Aorta (tissue), 5 donors: ENCODE data around the gene IL4R. TPM values are rescaled to one million over a fixed set of nuclear protein-coding genes. Genes with fewer than 3 reads are reported as not detected.
A peak's percentile ranks its signal among the peaks of the same experiment; 100 is the strongest.

Experiments
- ATAC-seq: fragments of 200-7000 bp; cut with Tn5 transposase; one replicate; pipeline ENCODE4 v1.9.1; 2022; ENCODE audit warnings: moderate library complexity; ENCODE audit not compliant: low FRiP score
- DNase-seq, 2 donors: peaks; one replicate each; pipeline ENCODE4 v3.0.0-alpha.2; 2020
- H3K27ac ChIP-seq, 2 donors: one replicate each; pipeline ENCODE4 v1.5.1; 2013; ENCODE audit warnings: low read length in 2 of 2, mild to moderate bottlenecking in 2 of 2, moderate library complexity in 2 of 2, control low read depth in 1 of 2, inconsistent platforms in 1 of 2, low read depth in 1 of 2
- H3K27me3 ChIP-seq, 2 donors: one replicate each; pipeline ENCODE4 v1.6.1; 2013; ENCODE audit warnings: control low read depth in 1 of 2, low read length in 1 of 2, mild to moderate bottlenecking in 1 of 2, moderate library complexity in 1 of 2; ENCODE audit not compliant: insufficient read depth in 2 of 2, control insufficient read depth in 1 of 2
- H3K36me3 ChIP-seq, 2 donors: one replicate each; pipeline ENCODE4 v1.6.1; 2013; ENCODE audit warnings: control low read depth in 1 of 2, low read length in 1 of 2, mild to moderate bottlenecking in 1 of 2; ENCODE audit not compliant: insufficient read depth in 2 of 2, control insufficient read depth in 1 of 2
- H3K4me1 ChIP-seq, 2 donors: one replicate each; pipeline ENCODE4 v1.6.1; 2013; ENCODE audit warnings: low read length in 2 of 2, control low read depth in 1 of 2, mild to moderate bottlenecking in 1 of 2, moderate library complexity in 1 of 2; ENCODE audit not compliant: insufficient read depth in 2 of 2, control insufficient read depth in 1 of 2
- H3K4me3 ChIP-seq, 2 donors: one replicate each; pipeline ENCODE4 v1.5.1; 2013; ENCODE audit warnings: low read length in 2 of 2, control low read depth in 1 of 2, mild to moderate bottlenecking in 1 of 2
- H3K9me3 ChIP-seq: one replicate; pipeline ENCODE4 v1.6.1; 2013; ENCODE audit warnings: mild to moderate bottlenecking, low read length; ENCODE audit not compliant: control insufficient read depth
- WGBS, 2 donors: extraction: QIAGEN DNeasy Blood & Tissue Kit; methylation state at CpG; one replicate each; pipeline ENCODE4 v1.1.7; 2013; 5-methylcytosine and 5-hydroxymethylcytosine counted together
- intact Hi-C, 2 donors: fragments of 100-400 bp; cut with DNase I; formaldehyde crosslinking; loops; one replicate each; pipeline versions ENCODE4 v1.14.2 to v1.15.0; 2022
- polyA plus RNA-seq, 2 donors: library from polyadenylated mRNA; stranded (reverse); fragments of 200-250 nt; gene quantifications; one replicate each; pipeline ENCODE4 v1.2.3, GENCODE V29; 2013
- total RNA-seq, 2 donors: library from RNA; stranded (reverse); fragmentation: NEBNext Ultra II Directional; extraction: Animal tissue kit (Norgen Biotek cat#: 25700); gene quantifications; one replicate each; pipeline ENCODE4 v1.2.1, GENCODE V29; 2021
- donor health status: healthy with polysubstance abuse.
- donor health status: Bipolar disorder and iron deficiency.
- donor health status: DM: no; HTN: no; CAD: no.
- donor health status: DM: no; HTN: no; CAD: no.
- donor health status: DM: yes; HTN: yes; CAD: no.

IL4R gene
- total and polyA plus RNA-seq, 4 donors, result 7.5 to 138 (median 71.2) TPM

DNA sequence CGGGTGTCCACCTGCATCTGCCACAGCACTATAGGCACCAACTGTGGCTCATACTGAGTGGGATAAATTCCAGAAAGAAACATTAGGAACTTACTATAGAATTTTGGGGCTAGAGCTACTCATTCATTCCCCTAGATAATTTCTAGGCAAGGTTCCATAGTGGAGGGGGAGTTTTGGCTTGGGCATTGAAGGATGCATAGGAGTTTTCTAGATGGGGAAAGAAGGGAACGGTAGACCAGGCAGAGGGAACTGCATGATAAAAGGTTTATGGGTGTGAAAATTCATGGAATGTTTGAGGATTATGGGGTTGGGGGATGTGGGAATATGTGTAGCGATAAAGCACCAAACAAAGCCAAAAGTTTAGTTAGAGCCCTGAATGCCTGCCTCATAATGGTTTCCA lies 35.5 kb downstream of the IL4R start:
- intact Hi-C loops, result no loop called here
- Histone ChIP-seq H3K9me3 (no peaks in the 10 kb centered on the region), H3K27ac (no peak overlapping the region), H3K4me3 (no peak overlapping the region), H3K36me3 (peaks cover 0 to 10% of the 10 kb centered on the region in 2 donors), H3K27me3 (no peaks in the 10 kb centered on the region), H3K4me1 (no peaks in the 10 kb centered on the region)
- no peak for ATAC-seq
- 96 to 97% methylated on average over 3 of the region's 3 CpGs for WGBS, 2 donors
- no peak for DNase-seq

DNA sequence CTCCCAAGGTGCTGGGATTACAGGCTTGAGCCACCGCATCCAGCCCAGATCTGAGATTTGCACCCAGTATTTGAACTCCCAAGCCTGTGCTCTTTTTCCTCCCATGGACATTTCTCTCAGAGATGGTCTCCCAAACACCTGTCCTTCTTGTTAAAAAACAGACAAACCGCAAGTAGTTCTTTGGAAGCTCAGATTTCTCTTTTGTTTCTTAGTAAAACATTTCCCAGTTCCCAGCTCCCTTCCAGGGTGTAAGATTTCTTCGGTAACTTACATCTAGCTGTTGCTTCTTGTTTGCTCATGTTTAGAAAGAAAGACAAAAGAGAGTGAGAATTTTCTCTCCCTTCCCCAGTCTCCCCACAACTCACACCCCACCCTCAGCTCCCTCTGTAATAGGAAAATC lies 36.2 kb downstream of the IL4R start:
- Histone ChIP-seq H3K4me3 (no peak overlapping the region), H3K27ac (no peak overlapping the region), H3K36me3 (peaks cover 0 to 15% of the 10 kb centered on the region in 2 donors), H3K27me3 (no peaks in the 10 kb centered on the region), H3K9me3 (no peaks in the 10 kb centered on the region), H3K4me1 (no peaks in the 10 kb centered on the region)
- 72 to 77% methylated on average over 3 of the region's 3 CpGs for WGBS, 2 donors
- intact Hi-C loops, result no loop called here
- no peak for ATAC-seq
- DNase-seq, result no peak

DNA sequence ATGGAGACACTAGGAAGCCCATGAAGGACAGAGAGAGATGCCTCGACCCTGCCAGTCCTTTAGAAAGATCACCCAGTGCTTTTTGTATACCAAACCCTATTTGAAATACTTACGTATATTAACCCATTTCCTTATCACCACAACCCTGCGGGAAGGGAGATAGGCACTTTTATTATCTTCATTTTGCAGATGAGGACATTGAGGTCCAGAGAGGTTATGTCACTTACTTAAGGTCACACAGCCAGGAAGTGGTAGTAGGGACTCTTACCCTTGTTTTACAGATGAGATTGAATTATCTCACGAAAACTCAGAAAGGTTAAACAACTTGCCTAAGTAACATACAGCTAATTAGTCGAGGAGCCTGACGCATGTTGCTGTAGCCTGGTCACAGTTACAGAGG lies 38.2 kb downstream of the IL4R start:
- 93 to 95% methylated on average over 6 of the region's 6 CpGs for WGBS, 2 donors
- ATAC-seq, result no peak
- Histone ChIP-seq H3K27me3 (no peaks in the 10 kb centered on the region), H3K4me3 (no peak overlapping the region), H3K4me1 (no peaks in the 10 kb centered on the region), H3K27ac (no peak overlapping the region), H3K9me3 (no peaks in the 10 kb centered on the region), H3K36me3 (peaks cover 0 to 15% of the 10 kb centered on the region in 2 donors)
- no peak for DNase-seq
- intact Hi-C loops, result no loop called here

DNA sequence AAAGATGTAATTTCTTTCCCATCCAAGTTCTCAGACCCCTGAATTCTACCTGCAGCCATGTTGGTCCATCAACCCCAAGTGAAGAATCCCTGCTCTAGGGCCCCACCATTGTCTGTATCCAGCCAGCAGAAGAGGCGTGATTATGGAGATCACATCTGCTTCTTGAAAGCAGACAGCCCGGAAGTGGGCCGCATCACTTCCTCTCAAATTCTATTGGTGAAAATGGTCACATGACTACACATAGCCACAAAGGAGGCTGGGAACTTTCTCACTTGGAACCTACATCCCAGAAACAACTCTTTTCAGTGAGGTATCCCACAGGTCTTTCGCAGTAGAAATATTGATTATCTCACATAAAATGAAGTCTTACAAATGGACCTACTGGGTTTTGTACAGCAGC lies 40.1 kb downstream of the IL4R start:
- intact Hi-C loops, result no loop called here
- no peak overlapping the region for H3K27ac ChIP-seq
- no peak for ATAC-seq
- no peaks in the 10 kb centered on the region for H3K9me3 ChIP-seq
- no peak for DNase-seq
- 92 to 95% methylated on average over 4 of the region's 4 CpGs for WGBS, 2 donors
- no peak overlapping the region for H3K4me3 ChIP-seq
- H3K36me3 ChIP-seq, result peaks cover 0 to 15% of the 10 kb centered on the region in 2 donors
- H3K4me1 ChIP-seq, result no peaks in the 10 kb centered on the region
- H3K27me3 ChIP-seq, result no peaks in the 10 kb centered on the region

DNA sequence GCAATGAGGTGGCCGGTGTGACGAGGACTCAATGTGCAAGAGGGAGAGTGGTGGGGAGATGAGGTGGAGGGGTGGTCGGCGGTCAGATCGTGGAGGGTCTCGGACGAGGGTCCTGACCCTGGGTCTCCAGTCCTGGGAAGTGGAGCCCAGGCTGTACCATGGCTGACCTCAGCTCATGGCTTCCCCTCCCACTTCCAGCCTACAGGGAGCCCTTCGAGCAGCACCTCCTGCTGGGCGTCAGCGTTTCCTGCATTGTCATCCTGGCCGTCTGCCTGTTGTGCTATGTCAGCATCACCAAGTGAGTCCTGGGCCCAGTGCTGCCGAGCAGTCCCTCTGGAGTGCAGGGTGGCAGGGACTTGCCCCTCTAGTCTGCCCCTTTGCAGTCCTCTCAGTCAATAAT lies 41.8 kb downstream of the IL4R start:
- no peaks in the 10 kb centered on the region for H3K9me3 ChIP-seq
- no peaks in the 10 kb centered on the region for H3K4me1 ChIP-seq
- WGBS, 2 donors, result 77 to 80% methylated on average over 12 of the region's 12 CpGs
- DNase-seq, result peak in 1 of 2 donors; percentile 77
- H3K27ac ChIP-seq, result no peak overlapping the region
- intact Hi-C loops, result no loop called here
- peaks cover 0 to 13% of the 10 kb centered on the region in 2 donors for H3K36me3 ChIP-seq
- peak; percentile 64 for ATAC-seq
- H3K27me3 ChIP-seq, result no peaks in the 10 kb centered on the region
- H3K4me3 ChIP-seq, result no peak overlapping the region

DNA sequence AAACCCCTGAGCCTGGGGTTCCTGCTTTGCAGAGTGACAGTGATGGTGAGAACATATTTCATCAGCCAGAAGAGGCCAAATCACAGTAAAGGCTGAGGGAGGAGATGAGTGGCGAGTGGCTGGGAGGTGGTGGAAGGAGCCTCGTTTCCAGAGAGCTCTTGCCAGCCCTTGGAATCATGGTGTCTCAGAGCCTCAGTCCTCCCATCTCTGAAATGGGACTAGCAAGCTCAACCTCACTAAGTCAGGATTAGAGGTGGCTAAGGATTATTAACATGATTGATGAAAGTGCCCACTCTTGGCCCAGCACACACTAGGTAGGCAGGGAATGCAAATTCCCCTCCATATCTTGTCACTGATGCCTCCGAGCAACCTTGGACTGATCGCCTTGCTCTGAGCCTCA lies 43.0 kb downstream of the IL4R start:
- WGBS, 2 donors, result 91 to 92% methylated on average over 4 of the region's 4 CpGs
- Histone ChIP-seq H3K4me3 (no peak overlapping the region), H3K27ac (no peak overlapping the region), H3K9me3 (no peaks in the 10 kb centered on the region), H3K36me3 (peaks cover 0 to 11% of the 10 kb centered on the region in 2 donors), H3K4me1 (no peaks in the 10 kb centered on the region), H3K27me3 (no peaks in the 10 kb centered on the region)
- intact Hi-C loops, result no loop called here
- ATAC-seq (no peak), DNase-seq (no peak)

DNA sequence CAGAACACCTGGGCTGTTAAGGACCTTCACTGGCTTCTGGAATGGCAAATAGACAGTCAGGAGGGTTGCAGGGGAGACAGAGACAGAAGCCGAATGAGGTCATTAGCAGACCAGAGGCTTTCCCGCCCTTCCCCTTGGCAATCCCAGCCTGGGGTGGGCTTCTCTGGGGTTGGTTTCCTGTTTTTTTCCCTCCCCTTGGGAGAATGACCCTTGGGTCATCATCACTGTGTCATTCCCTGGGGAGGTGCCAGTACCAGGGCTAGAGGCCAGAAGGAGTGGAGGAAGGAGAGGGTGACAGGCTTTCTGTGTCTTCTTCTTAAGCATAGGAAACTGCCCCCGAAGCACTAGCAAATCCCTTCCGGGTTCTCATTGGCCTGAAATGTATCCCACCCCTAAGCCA lies 45.3 kb downstream of the IL4R start:
- WGBS, 2 donors, result 93 to 96% methylated on average over 4 of the region's 4 CpGs
- Histone ChIP-seq H3K4me1 (no peaks in the 10 kb centered on the region), H3K36me3 (peaks cover 0 to 11% of the 10 kb centered on the region in 2 donors), H3K27me3 (no peaks in the 10 kb centered on the region), H3K9me3 (no peaks in the 10 kb centered on the region), H3K4me3 (no peak overlapping the region), H3K27ac (no peak overlapping the region)
- no peak for DNase-seq
- ATAC-seq, result no peak
- intact Hi-C loops, result no loop called here

DNA sequence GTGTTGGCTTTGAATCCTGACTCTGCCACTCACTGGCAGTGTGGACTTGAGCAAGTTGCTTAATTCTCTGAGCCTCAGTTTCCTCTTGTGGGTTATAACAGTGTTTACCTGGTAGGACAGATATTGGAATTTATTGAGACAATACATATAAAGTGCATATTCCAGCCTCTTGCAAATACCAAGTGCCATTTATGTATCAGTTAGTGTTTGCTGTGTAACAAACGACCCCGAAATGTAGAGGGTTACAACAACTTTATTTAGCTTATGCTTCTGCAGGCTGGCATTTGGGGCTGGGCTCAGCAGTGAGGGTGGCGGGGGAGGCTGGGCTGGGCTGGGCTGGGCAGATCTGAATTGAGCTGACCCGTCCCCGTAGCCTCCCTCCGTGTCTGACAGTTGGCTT lies 45.8 kb downstream of the IL4R start:
- H3K27me3 ChIP-seq, result no peaks in the 10 kb centered on the region
- peaks cover 0 to 6% of the 10 kb centered on the region in 2 donors for H3K36me3 ChIP-seq
- DNase-seq, result no peak
- no peaks in the 10 kb centered on the region for H3K4me1 ChIP-seq
- H3K27ac ChIP-seq, result no peak overlapping the region
- 81% methylated on average over 6 of the region's 6 CpGs for WGBS, 2 donors
- no peaks in the 10 kb centered on the region for H3K9me3 ChIP-seq
- ATAC-seq, result no peak
- no peak overlapping the region for H3K4me3 ChIP-seq
- intact Hi-C loops, result no loop called here

DNA sequence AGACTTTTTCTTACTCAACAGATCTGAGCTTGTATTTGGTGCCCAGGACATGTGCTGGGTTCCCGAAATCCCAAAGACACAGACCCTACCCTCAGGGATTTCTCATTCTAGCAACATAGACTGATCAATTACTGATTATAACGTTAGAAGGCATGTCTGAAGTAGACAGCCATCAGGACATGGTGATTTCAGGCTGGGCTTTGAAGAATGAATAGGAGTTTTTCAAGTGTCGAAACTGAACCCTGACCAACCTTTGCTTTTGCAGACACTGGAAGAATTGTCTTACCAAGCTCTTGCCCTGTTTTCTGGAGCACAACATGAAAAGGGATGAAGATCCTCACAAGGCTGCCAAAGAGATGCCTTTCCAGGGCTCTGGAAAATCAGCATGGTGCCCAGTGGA lies 48.2 kb downstream of the IL4R start:
- DNase-seq (no peak), ATAC-seq (no peak)
- Histone ChIP-seq H3K27ac (no peak overlapping the region), H3K27me3 (no peaks in the 10 kb centered on the region), H3K9me3 (no peaks in the 10 kb centered on the region), H3K4me1 (no peaks in the 10 kb centered on the region), H3K4me3 (no peak overlapping the region), H3K36me3 (peaks cover 0 to 5% of the 10 kb centered on the region in 2 donors)
- 94% methylated on average over 3 of the region's 3 CpGs for WGBS, 2 donors
- intact Hi-C loops, result no loop called here
